NCI-H446 (cell line): ENCODE measurements around the gene TAS2R60.
"Not testable (repeated sequence)": the region's sequence is repeated elsewhere in the genome, so short reads cannot be mapped to it uniquely, and the experiment has no call there.

Experiments
- DNase-seq, 2 experiments: peaks; one replicate each; lab custom pipeline; 2025; lab: John Stamatoyannopoulos, UW

Gene TAS2R60

GRCh38 chr7:143479055-143479766 is 36.0 kb downstream of the TAS2R60 start:
- DNase-seq, result no peak

GRCh38 chr7:143480501-143480900 is 37.2 kb downstream of the TAS2R60 start:
- no peak for DNase-seq

GRCh38 chr7:143484119-143484518 is 40.9 kb downstream of the TAS2R60 start:
- DNase-seq, result no peak

- no peak for DNase-seq
These were observed 41.8 kb downstream of the TAS2R60 start for GRCh38 chr7:143485094-143485493.

GRCh38 chr7:143485500-143485899 is 42.2 kb downstream of the TAS2R60 start:
- DNase-seq, result no peak

GRCh38 chr7:143486266-143486665 is 43.0 kb downstream of the TAS2R60 start:
- DNase-seq, result not testable (repeated sequence)

- no peak for DNase-seq
These were observed 43.8 kb downstream of the TAS2R60 start for GRCh38 chr7:143487061-143487460.

GRCh38 chr7:143487566-143487965 is 44.3 kb downstream of the TAS2R60 start:
- DNase-seq, result no peak

- no peak for DNase-seq
These were observed 47.6 kb downstream of the TAS2R60 start for GRCh38 chr7:143490717-143491306.

- DNase-seq, result no peak
These were observed 48.8 kb downstream of the TAS2R60 start for GRCh38 chr7:143492043-143492471.

- DNase-seq, result no peak
These were observed 49.8 kb downstream of the TAS2R60 start for GRCh38 chr7:143492799-143493739.

- no peak for DNase-seq
These were observed 50.5 kb downstream of the TAS2R60 start for GRCh38 chr7:143493751-143494150.
